ENCODE measurements around the gene CNTN4.

GRCh38 chr3:2172561-2173171 is 74.0 kb downstream of the CNTN4 start:
- no peak for TF ChIP-seq POLR2A (IDR thresholded peaks at IDR 0.05)
- no peak for TF ChIP-seq CTCF (IDR thresholded peaks at IDR 0.05)

All from body of pancreas (tissue), 4 donors.